HS-5 (cell line): ENCODE measurements around the gene THAP2.
"Not testable (repeated sequence)": the region's sequence is repeated elsewhere in the genome, so short reads cannot be mapped to it uniquely, and the experiment has no call there.

ENCODE experiments used
- DNase-seq: peaks from one replicate; pipeline ENCODE4 v3.0.0-alpha.2; 2012; ENCODE audit warnings: low read depth

The THAP2 gene

GRCh38 chr12:71662849-71663560 lies 1.1 kb upstream of the THAP2 start:
- DNase-seq, result peak; percentile 32

- no peak for DNase-seq
Observed at GRCh38 chr12:71664411-71665089, 449 bp downstream of the THAP2 start.

- DNase-seq, result no peak
Observed at GRCh38 chr12:71665090-71665463, 976 bp downstream of the THAP2 start.

- no peak for DNase-seq
Observed at GRCh38 chr12:71666259-71666658, 2.2 kb downstream of the THAP2 start.

GRCh38 chr12:71671311-71671710 lies 7.2 kb downstream of the THAP2 start:
- no peak for DNase-seq

- DNase-seq, result no peak
Observed at GRCh38 chr12:71671816-71672215, 7.7 kb downstream of the THAP2 start.

GRCh38 chr12:71682466-71682865 lies 18.4 kb downstream of the THAP2 start:
- no peak for DNase-seq

- no peak for DNase-seq
Observed at GRCh38 chr12:71683633-71684032, 19.5 kb downstream of the THAP2 start.

- no peak for DNase-seq
Observed at GRCh38 chr12:71684081-71684480, 20.0 kb downstream of the THAP2 start.

- DNase-seq, result no peak
Observed at GRCh38 chr12:71685312-71685906, 21.3 kb downstream of the THAP2 start.

- DNase-seq, result peak; percentile 65
Observed at GRCh38 chr12:71685914-71686657, 22.0 kb downstream of the THAP2 start, which contains the start of gene TMEM19. TSS of gene TMEM19 (plus strand) at chr12:71686082. CDS start at chr12:71686681, 599 bp downstream.

- DNase-seq, result no peak
Observed at GRCh38 chr12:71686658-71687025, 22.5 kb downstream of the THAP2 start.

GRCh38 chr12:71687172-71687571 lies 23.1 kb downstream of the THAP2 start:
- DNase-seq, result not testable (repeated sequence)

- DNase-seq, result no peak
Observed at GRCh38 chr12:71688961-71689570, 25.0 kb downstream of the THAP2 start.

- no peak for DNase-seq
Observed at GRCh38 chr12:71691504-71692129, 27.5 kb downstream of the THAP2 start.

GRCh38 chr12:71693126-71693525 lies 29.0 kb downstream of the THAP2 start:
- no peak for DNase-seq

GRCh38 chr12:71693651-71694050 lies 29.6 kb downstream of the THAP2 start:
- DNase-seq, result not testable (repeated sequence)

- no peak for DNase-seq
Observed at GRCh38 chr12:71694099-71694820, 30.2 kb downstream of the THAP2 start.

- DNase-seq, result no peak
Observed at GRCh38 chr12:71695782-71696181, 31.7 kb downstream of the THAP2 start.

GRCh38 chr12:71702181-71702580 lies 38.1 kb downstream of the THAP2 start:
- not testable (repeated sequence) for DNase-seq

- DNase-seq, result no peak
Observed at GRCh38 chr12:71702590-71702989, 38.5 kb downstream of the THAP2 start.
